HepG2 (cell line): ENCODE results near the gene IFNLR1. TPM values are rescaled to one million over a fixed set of nuclear protein-coding genes. Genes with fewer than 3 reads are reported as not detected.

Experiments
- ATAC-seq: fragments of 200-7000 bp; cut with Tn5 transposase; 3 replicates; pipeline ENCODE4 v1.9.1; 2020; ENCODE audit warnings: mild to moderate bottlenecking, moderate library complexity
- BruUV-seq: library from RNA; stranded (reverse); fragments of 400-500 nt; replicated peaks from 2 replicates; lab custom pipeline; 2021; lab: Mats Ljungman, UMichigan
- CTCF ChIA-PET: fragments of 300-600 bp; formaldehyde crosslinking; extraction: SDS; loops from one replicate; lab custom pipeline; 2021; ENCODE audit warnings: low total read pairs, inconsistent platforms, low intra/inter-chr PET ratio; lab: Yijun Ruan, JAX
- POLR2A ChIA-PET: fragments of 350-600 bp; sonication (Branson Sonifier 250); formaldehyde crosslinking; loops from one replicate; lab custom pipeline; 2020; ENCODE audit warnings: antibody characterized with exemption, inconsistent platforms; lab: Yijun Ruan, JAX
- DNase-seq: peaks from one replicate; pipeline ENCODE4 v3.0.0-alpha.2; 2015; ENCODE audit warnings: low spot score
- FAIRE-seq: peaks from 3 replicates; lab custom pipeline; 2011; peaks lifted over from hg19 to GRCh38; lab: Jason Lieb, UNC
- H2AFZ ChIP-seq: one replicate; pipeline ENCODE4 v1.6.1; 2011; ENCODE audit warnings: low read length, inconsistent platforms
- H3K27ac ChIP-seq: fragments of 300-600 bp; 3 replicates; pipeline ENCODE4 v1.8.0; 2011; ENCODE audit warnings: mixed run types, mild to moderate bottlenecking, mixed read lengths, low read length, inconsistent platforms; ENCODE audit not compliant: insufficient read depth; ENCODE audit errors: extremely low read length
- H3K27me3 ChIP-seq, 2 experiments: fragments of 200-600 bp in 1 of 2; 2 replicates in 1 of 2; 3 replicates in 1 of 2; pipeline versions ENCODE4 v1.6.0 to v1.8.0; 2011; ENCODE audit warnings: low read length in 2 of 2, mild to moderate bottlenecking in 2 of 2, moderate library complexity in 2 of 2, inconsistent platforms in 1 of 2; ENCODE audit not compliant: insufficient read depth in 2 of 2, control insufficient read depth in 1 of 2
- H3K36me3 ChIP-seq, 2 experiments: fragments of 200-600 bp in 1 of 2; replicated peaks in 1 of 2; 2 replicates in 1 of 2; 3 replicates in 1 of 2; pipeline versions ENCODE4 v1.5.1 to v1.8.0; 2011; ENCODE audit warnings: low read length in 2 of 2, inconsistent platforms in 1 of 2; ENCODE audit not compliant: insufficient read depth in 2 of 2, control insufficient read depth in 1 of 2
- H3K4me1 ChIP-seq: 2 replicates; pipeline ENCODE4 v1.5.1; 2012; ENCODE audit warnings: low read length, inconsistent platforms; ENCODE audit not compliant: insufficient read depth
- H3K4me2 ChIP-seq: 2 replicates; pipeline ENCODE4 v1.6.0; 2011; ENCODE audit warnings: low read depth, low read length, inconsistent platforms
- H3K4me3 ChIP-seq, 3 experiments: fragments of 200-600 bp in 1 of 3; sonication (generic), shearing (Covaris generic) in 1 of 3; replicated peaks in 1 of 3; 2 replicates each; pipeline ENCODE4 v1.5.1; 2011 to 2016; ENCODE audit warnings: low read length in 3 of 3, inconsistent platforms in 2 of 3, low read depth in 2 of 3, mild to moderate bottlenecking in 2 of 3, control low read depth in 1 of 3, mixed read lengths in 1 of 3; ENCODE audit not compliant: insufficient read depth in 1 of 3
- H3K79me2 ChIP-seq: one replicate; pipeline ENCODE4 v1.6.1; 2011; ENCODE audit warnings: low read length, inconsistent platforms; ENCODE audit not compliant: insufficient read depth
- H3K9ac ChIP-seq: 2 replicates; pipeline ENCODE4 v1.6.0; 2011; ENCODE audit warnings: mild to moderate bottlenecking, low read depth, low read length, inconsistent platforms; ENCODE audit not compliant: insufficient read depth
- H3K9me3 ChIP-seq: 2 replicates; pipeline ENCODE4 v1.5.1; 2012; ENCODE audit warnings: mild to moderate bottlenecking, low read length
- H4K20me1 ChIP-seq: 2 replicates; pipeline ENCODE4 v1.6.0; 2011; ENCODE audit warnings: inconsistent platforms, mild to moderate bottlenecking, low read length, moderate library complexity; ENCODE audit not compliant: insufficient read depth
- CBFB ChIP-seq: sonication (generic); formaldehyde crosslinking; IDR thresholded peaks from 2 replicates; pipeline ENCODE4 v1.4.0; 2020; ENCODE audit warnings: missing genetic modification reagents
- CSRNP1 ChIP-seq: sonication (generic); formaldehyde crosslinking; IDR thresholded peaks from 2 replicates; pipeline ENCODE4 v1.8.1; 2023; ENCODE audit warnings: mild to moderate bottlenecking, missing genetic modification reagents
- ELF3 ChIP-seq: IDR thresholded peaks from 2 replicates; pipeline ENCODE4 v1.6.1; 2016; ENCODE audit warnings: missing genetic modification reagents, missing compliant biosample characterization
- FOXM1 ChIP-seq: sonication (generic); formaldehyde crosslinking; IDR thresholded peaks from 2 replicates; pipeline ENCODE4 v1.5.0; 2020; ENCODE audit warnings: missing genetic modification reagents
- GATA4 ChIP-seq: sonication (generic); IDR thresholded peaks from 2 replicates; pipeline ENCODE4 v1.6.1; 2016; ENCODE audit warnings: antibody characterized with exemption, low read depth, borderline replicate concordance
- GATAD1 ChIP-seq: IDR thresholded peaks from 2 replicates; pipeline ENCODE4 v1.6.1; 2016; ENCODE audit warnings: missing genetic modification reagents, missing compliant biosample characterization
- MEF2D ChIP-seq: sonication (generic); formaldehyde crosslinking; IDR thresholded peaks from 2 replicates; pipeline ENCODE4 v1.5.1; 2020; ENCODE audit warnings: mild to moderate bottlenecking, missing genetic modification reagents
- NR2F1 ChIP-seq, 2 experiments: fragments of 450-650 bp in 1 of 2; formaldehyde crosslinking in 1 of 2; IDR thresholded peaks; 2 replicates each; pipeline versions ENCODE4 v1.5.0 to v1.6.1; 2016 to 2020; ENCODE audit warnings: mild to moderate bottlenecking in 1 of 2, missing compliant biosample characterization in 1 of 2, missing genetic modification reagents in 1 of 2, moderate library complexity in 1 of 2
- RBM22 ChIP-seq: fragments of 200-400 bp; formaldehyde crosslinking; optimal IDR thresholded peaks from 2 replicates; pipeline ENCODE3; 2017; ENCODE audit warnings: mild to moderate bottlenecking, low read length, moderate library complexity
- SKI ChIP-seq: fragments of 450-650 bp; IDR thresholded peaks from one replicate; pipeline ENCODE4 v1.6.1; 2018; ENCODE audit warnings: mild to moderate bottlenecking; ENCODE audit not compliant: partially characterized antibody
- SKIL ChIP-seq: sonication (generic); formaldehyde crosslinking; IDR thresholded peaks from 2 replicates; pipeline ENCODE4 v1.8.0; 2022; ENCODE audit warnings: missing genetic modification reagents, mild to moderate bottlenecking, moderate library complexity, borderline replicate concordance
- TFDP2 ChIP-seq: sonication (generic); formaldehyde crosslinking; IDR thresholded peaks from 2 replicates; pipeline ENCODE4 v1.4.0; 2020; ENCODE audit warnings: missing genetic modification reagents
- ZBTB14 ChIP-seq: sonication (generic); formaldehyde crosslinking; IDR thresholded peaks from 2 replicates; pipeline ENCODE4 v1.4.0; 2020; ENCODE audit warnings: missing genetic modification reagents
- ZFP41 ChIP-seq: sonication (generic); formaldehyde crosslinking; IDR thresholded peaks from 2 replicates; pipeline ENCODE4 v1.4.0; 2020; ENCODE audit warnings: mild to moderate bottlenecking, missing genetic modification reagents, borderline replicate concordance
- WGBS: methylation state at CpG from one replicate; pipeline ENCODE4 v1.1.6; 2017; ENCODE audit warnings: low lambda C conversion rate; 5-methylcytosine and 5-hydroxymethylcytosine counted together
- in situ Hi-C: cut with HindIII; loops from 2 replicates; pipeline ENCODE4 v1.10.0; 2017; ENCODE audit warnings: low pct_unique_long_range_greater_than_20kb; ENCODE audit not compliant: extremely low pct_ligation_motif_present
- intact Hi-C: fragments of 100-400 bp; cut with micrococcal nuclease; formaldehyde crosslinking; loops from one replicate; pipeline ENCODE4 v1.10.0; 2022; ENCODE audit not compliant: unreplicated experiment
- polyA plus RNA-seq, 8 experiments: library from polyadenylated mRNA; depleted of rRNA in 3 of 8; stranded (reverse) in 7 of 8; unstranded in 1 of 8; fragments of >200 nt; fragmentation: Illumina TruSeq in 4 of 8; extraction: Trizol in 4 of 8; gene quantifications; 2 replicates each; pipeline versions ENCODE4 v1.2.1 to v1.2.3, GENCODE V29; 2011 to 2016; ENCODE audit warnings: low read depth in 4 of 8, missing spikeins in 1 of 8, mixed read lengths in 1 of 8; ENCODE audit not compliant: insufficient read depth in 1 of 8
- total RNA-seq, 5 experiments: library from RNA; depleted of rRNA; stranded (reverse); fragments of >200 nt; fragmentation: Illumina TruSeq; extraction: Trizol; gene quantifications; 2 replicates each; pipeline ENCODE4 v1.2.3, GENCODE V29; 2016; ENCODE audit warnings: low read depth in 1 of 5
- TF ChIP-seq, protein P1 (sequence below): sonication (generic); formaldehyde crosslinking; IDR thresholded peaks from 2 replicates; pipeline ENCODE4 v1.4.0; 2020; ENCODE audit warnings: mild to moderate bottlenecking, low read depth, missing genetic modification reagents

The IFNLR1 gene
- total and polyA plus RNA-seq, 2 of the 13 experiments (the other 11 are each of a cell fraction or from before 2014, with no cell fraction given): 3.8 to 8.5 TPM

GRCh38 chr1:24162201-24162600, 24.9 kb downstream of the IFNLR1 start:
- no peak for FAIRE-seq
- 93% methylated on average over 5 of the region's 5 CpGs for WGBS
- CTCF ChIA-PET: no interaction called here
- H4K20me1 ChIP-seq: no peaks in the 10 kb centered on the region
- H3K4me1 ChIP-seq: peaks cover 18% of the 10 kb centered on the region
- no peaks in the 10 kb centered on the region for H3K27me3 ChIP-seq
- no peaks in the 10 kb centered on the region for H3K9me3 ChIP-seq
- no TSS peak for BruUV-seq
- H3K4me3 ChIP-seq: no peak overlapping the region
- POLR2A ChIA-PET: no interaction called here
- intact Hi-C loops (no loop called here), in situ Hi-C loops (no loop called here)
- DNase-seq: no peak
- no peaks in the 10 kb centered on the region for H3K79me2 ChIP-seq
- H3K27ac ChIP-seq: no peak overlapping the region
- peaks cover 2 to 21% of the 10 kb centered on the region in 2 experiments for H3K36me3 ChIP-seq
- no peak overlapping the region for H2AFZ ChIP-seq
- no peak overlapping the region for H3K9ac ChIP-seq
- H3K4me2 ChIP-seq: no peak overlapping the region
- no peak for ATAC-seq
- no peak for TF ChIP-seq ELF3
- TF ChIP-seq CSRNP1: no peak
- TF ChIP-seq SKI: no peak
- no peak for TF ChIP-seq TFDP2 (CRISPR knock-in tag)
- TF ChIP-seq ZBTB14 (CRISPR knock-in tag): no peak
- TF ChIP-seq ZFP41 (CRISPR knock-in tag): no peak
- TF ChIP-seq, protein P1, sequence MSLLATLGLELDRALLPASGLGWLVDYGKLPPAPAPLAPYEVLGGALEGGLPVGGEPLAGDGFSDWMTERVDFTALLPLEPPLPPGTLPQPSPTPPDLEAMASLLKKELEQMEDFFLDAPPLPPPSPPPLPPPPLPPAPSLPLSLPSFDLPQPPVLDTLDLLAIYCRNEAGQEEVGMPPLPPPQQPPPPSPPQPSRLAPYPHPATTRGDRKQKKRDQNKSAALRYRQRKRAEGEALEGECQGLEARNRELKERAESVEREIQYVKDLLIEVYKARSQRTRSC (CRISPR knock-in tag): no peak
- no peak for TF ChIP-seq RBM22
- no peak for TF ChIP-seq FOXM1 (CRISPR knock-in tag)
- TF ChIP-seq MEF2D (CRISPR knock-in tag): no peak
- no peak for TF ChIP-seq GATAD1 (CRISPR knock-in tag)
- no peak for TF ChIP-seq CBFB (CRISPR knock-in tag)
- no peak for TF ChIP-seq GATA4
- TF ChIP-seq NR2F1 (CRISPR knock-in tag; IDR thresholded peaks at IDR 0.05): no peak
- TF ChIP-seq SKIL (CRISPR knock-in tag): no peak
